Measurements from ENCODE around the gene COL24A1.

DNA sequence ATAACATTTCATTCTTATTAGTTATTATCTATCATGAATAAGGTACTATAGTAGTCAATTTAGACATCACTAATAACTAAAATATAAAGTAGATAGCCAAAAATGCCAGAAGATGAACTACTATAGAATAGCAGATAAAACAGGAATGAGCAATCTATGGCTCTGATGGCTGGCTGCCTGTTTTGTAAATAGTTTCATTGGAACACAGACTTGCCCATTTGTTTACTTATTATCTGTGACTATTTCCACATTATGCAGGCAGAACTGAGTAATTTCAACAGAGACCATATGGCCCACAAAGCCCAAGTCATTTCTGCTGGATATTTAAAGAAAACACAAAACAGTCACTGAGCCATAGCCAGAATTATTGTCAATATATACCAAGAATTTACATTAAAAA is 222.1 kb downstream of the COL24A1 start:
- TF ChIP-seq, protein P1, sequence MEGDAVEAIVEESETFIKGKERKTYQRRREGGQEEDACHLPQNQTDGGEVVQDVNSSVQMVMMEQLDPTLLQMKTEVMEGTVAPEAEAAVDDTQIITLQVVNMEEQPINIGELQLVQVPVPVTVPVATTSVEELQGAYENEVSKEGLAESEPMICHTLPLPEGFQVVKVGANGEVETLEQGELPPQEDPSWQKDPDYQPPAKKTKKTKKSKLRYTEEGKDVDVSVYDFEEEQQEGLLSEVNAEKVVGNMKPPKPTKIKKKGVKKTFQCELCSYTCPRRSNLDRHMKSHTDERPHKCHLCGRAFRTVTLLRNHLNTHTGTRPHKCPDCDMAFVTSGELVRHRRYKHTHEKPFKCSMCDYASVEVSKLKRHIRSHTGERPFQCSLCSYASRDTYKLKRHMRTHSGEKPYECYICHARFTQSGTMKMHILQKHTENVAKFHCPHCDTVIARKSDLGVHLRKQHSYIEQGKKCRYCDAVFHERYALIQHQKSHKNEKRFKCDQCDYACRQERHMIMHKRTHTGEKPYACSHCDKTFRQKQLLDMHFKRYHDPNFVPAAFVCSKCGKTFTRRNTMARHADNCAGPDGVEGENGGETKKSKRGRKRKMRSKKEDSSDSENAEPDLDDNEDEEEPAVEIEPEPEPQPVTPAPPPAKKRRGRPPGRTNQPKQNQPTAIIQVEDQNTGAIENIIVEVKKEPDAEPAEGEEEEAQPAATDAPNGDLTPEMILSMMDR (optimal IDR thresholded peaks at IDR 0.05 in 1 of 3, IDR thresholded peaks at IDR 0.05 in 1 of 3, conservative IDR thresholded peaks at IDR 0.05 in 1 of 3; ENCODE audit: extremely low read depth in 1 of 3, insufficient read depth in 2 of 3, low read length in 3 of 3), result no peak
- TF ChIP-seq EZH2 (IDR thresholded peaks at IDR 0.05; ENCODE audit: low read length), result no peak

Measured in keratinocyte (primary cell).